CD4-positive, alpha-beta T cell treated with Interleukin-17A for 1 hour (primary cell): ENCODE results near the gene ILDR2.

Experiments
- DNase-seq: peaks from one replicate; pipeline ENCODE4 v3.0.0-alpha.2; 2020

ILDR2 gene

GRCh38 chr1:166920561-166921475 is 54.5 kb downstream of the ILDR2 start:
- no peak for DNase-seq

DNA sequence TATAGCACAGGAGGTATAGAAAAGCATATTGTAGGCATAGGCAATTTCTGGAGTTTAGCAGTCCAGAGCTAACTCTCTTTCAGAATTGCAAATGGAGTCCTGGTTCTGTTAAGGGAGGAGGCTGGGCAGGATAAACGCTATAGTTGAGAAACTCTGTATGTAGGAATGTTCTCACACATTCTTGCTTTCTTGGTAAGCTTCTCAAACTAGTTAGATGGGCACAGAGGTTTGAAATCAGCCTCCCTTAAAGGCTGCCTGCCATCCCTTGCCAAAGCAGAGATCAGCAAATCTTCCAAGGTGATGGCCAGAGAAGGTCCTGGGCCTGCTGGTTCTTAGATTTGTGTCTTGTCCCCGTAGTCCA is 56.4 kb downstream of the ILDR2 start:
- DNase-seq = no peak

DNA sequence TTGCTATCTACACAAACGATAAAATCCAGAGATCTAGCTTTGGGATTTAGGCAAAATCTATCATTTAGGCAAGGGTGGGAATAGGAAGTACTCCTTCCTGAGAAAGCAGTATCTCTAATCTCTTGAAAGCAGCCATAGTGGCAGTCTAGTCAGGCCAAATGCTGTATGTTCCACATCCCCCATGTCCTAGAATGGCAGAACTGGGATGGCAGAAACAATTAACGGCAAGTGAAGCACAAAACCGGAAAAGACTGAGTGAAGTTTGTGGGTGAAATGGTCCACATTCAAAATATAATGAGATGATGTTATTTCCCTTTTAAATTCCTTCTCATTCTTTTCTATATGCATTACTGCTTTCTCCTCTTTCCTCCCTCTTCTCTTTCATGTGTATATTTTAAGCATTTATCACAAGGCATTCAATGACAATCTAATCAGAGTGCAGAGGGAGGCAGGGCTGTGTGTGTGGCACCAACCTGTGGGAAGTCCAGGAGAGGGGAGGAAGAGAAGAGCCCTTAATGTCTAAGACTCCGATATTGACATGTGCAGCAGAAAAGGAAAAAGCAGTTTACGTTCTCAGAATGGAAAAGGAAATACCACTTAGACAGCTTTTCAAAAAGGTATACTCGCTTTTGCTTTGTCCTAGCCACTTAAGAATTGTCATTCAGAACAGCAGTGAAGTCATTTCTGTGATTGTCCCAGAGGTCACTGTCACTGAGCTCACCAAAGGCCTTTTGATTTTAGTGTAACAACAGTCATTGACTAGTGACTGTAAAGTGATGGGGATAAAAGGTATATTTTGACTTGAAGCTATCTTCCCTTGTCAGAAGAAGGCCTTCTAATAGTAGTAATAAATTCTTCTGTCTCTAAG is 57.0 kb downstream of the ILDR2 start:
- DNase-seq = no peak

DNA sequence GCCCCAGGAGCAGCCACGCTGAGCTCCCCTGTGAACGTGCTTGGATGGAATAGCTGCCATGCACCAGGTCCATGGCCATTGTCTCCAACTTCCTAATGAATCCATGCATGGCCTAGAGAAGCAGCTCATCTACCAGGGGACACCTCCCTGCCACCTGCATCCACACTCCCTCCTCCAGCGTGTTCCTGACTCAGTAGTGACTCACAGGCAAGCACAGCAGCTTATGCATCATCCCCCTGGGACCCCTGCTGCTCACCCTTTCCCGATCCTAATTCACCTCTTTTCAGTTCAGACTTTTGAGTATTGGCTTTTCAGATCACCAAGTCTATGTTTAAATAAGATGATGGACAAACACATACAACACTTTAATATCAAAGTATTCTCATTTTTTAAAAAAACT is 59.4 kb downstream of the ILDR2 start:
- DNase-seq = no peak

DNA sequence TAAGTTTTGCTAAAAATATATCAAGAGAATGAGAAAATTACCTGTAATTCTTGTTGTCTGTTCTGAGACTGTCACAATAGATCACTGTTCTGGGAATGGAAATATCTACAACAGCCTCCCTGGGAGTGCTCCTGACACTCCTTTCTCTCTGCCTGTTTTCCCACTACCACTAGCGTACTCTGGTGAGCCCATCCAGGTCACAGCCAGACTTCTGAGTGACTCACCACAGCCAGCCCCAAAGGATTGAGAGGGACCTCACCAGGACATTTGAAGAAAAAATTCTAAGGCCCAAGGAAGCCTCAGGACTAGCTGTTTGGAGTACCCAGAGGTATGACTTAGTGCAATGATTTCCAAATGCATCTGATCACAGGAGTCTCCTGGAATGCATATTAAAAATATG is 60.3 kb downstream of the ILDR2 start:
- DNase-seq = no peak

DNA sequence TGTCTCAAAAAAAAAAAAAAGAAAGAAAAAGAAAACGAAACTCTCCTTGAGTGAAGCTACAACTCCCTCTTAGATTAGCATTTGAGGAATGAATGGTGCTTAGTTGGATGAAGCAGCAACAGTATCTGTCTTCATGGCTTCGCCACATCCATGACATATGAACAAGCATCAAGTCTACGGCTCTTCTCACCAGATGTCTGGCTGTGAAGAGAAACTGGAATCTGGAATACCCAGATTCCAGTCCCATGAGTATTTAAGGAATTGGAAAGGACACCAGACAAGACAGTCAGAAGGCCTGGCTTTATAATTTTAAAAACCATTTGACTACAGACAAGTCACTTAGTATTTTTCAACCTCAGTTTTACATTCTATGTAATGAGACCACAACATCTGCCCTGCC is 61.2 kb downstream of the ILDR2 start:
- DNase-seq = no peak

DNA sequence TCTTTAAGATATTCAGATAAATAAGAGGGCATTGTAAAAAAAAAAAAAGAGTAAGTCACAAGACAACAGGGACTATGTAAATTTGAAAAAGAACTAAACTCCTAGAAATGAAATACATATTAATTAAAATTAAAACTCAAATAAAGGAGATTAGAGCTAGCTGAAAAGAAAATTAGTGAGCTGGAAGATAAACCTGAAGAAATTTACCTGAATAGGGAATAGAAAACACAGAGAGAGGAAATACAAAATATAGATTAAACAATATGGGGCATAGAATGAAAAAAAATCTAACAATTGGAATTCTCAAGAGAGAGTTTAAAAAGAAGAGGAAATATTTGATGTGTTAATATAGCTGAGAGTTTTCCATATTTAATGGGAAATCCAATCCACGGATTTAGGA is 63.7 kb downstream of the ILDR2 start:
- DNase-seq = no peak

- peak; percentile 87 for DNase-seq
Measured at GRCh38 chr1:166910396-166910994, 64.8 kb downstream of the ILDR2 start.

DNA sequence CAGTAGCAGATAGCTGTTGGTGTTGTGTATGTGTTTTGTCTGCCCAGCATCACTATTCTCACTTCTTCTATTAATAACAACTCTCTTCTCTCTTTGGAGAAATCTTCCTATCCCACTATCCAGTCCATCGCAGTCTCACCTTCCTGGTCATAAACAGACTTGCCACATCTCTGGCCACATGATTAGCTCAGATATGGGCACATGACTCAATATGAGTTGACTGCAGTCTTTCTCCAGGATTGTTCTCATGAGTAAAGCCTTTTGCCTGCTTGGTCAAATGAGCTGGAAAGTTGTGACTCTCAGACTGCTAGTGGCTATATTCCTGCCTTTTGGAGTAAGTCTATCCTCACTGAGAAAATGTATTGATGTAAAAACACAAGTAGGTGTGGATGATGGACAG is 66.4 kb downstream of the ILDR2 start:
- DNase-seq = no peak

- no peak for DNase-seq
Measured at GRCh38 chr1:166907763-166908162, 67.6 kb downstream of the ILDR2 start.

DNA sequence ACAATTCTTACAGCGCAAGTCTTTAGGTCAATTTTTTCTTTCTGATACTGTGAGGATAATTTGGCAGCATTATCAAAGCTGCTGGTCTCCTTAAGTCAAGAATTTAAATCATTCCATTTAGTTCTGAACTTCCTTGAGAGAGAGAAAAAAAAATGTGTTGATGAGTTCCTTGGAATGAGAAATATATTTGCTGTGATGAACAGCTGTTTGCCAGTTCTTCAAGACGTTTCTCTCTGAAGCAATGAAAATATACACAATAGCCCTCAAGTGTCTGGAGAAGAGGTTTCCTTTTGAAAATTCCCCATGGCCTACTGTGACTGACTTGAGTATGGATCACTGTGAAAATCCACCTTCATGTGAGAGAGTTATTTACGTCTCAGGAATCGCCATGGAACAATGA is 68.3 kb downstream of the ILDR2 start:
- no peak for DNase-seq

DNA sequence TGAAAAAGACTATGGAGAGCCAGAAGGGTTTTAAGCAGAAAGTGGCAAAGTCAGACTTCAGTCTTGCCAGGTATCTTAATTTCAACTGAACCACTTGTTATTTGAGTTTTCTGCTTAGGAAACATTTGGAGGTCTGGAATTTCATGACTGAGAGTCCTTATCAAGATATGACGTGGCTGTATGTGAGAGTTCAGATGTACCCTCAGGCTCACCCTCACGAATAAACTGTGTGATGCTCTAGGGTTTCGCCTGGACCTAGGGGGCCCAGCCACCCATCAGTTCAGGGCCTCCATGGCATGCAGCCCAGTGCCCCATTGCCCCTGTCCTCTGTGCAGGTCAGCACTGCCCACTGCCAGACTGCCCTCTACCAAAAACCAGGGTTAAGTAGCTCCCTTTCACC is 68.7 kb downstream of the ILDR2 start:
- DNase-seq = no peak

- DNase-seq = no peak
Measured at GRCh38 chr1:166905900-166906299, 69.4 kb downstream of the ILDR2 start.

GRCh38 chr1:166905136-166905535 is 70.2 kb downstream of the ILDR2 start:
- DNase-seq = no peak

- no peak for DNase-seq
Measured at GRCh38 chr1:166903232-166903631, 72.1 kb downstream of the ILDR2 start.

GRCh38 chr1:166902279-166902678 is 73.1 kb downstream of the ILDR2 start:
- DNase-seq = peak; percentile 22

DNA sequence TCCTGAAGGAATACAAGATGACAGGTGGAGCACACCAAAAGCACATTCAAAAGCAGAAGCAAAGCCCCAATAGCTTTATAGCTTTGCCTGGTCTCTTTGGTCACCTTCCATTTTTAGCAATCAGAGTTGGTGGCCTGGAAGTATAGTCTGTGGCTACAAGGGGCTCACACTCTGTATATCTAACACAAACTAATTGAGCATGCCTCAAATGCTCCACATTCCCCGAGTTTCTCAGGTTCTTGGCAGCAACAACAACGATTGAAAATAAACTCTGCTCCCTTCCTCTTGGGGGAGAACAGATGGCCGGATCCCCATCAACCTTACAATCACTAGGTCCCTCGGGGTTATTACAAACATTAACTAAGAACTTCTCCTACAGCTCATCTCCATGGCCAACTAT is 74.4 kb downstream of the ILDR2 start:
- no peak for DNase-seq

GRCh38 chr1:166899769-166900168 is 75.6 kb downstream of the ILDR2 start:
- no peak for DNase-seq

GRCh38 chr1:166895766-166896165 is 79.6 kb downstream of the ILDR2 start:
- DNase-seq = no peak

GRCh38 chr1:166889776-166890175 is 85.6 kb downstream of the ILDR2 start:
- DNase-seq = no peak

DNA sequence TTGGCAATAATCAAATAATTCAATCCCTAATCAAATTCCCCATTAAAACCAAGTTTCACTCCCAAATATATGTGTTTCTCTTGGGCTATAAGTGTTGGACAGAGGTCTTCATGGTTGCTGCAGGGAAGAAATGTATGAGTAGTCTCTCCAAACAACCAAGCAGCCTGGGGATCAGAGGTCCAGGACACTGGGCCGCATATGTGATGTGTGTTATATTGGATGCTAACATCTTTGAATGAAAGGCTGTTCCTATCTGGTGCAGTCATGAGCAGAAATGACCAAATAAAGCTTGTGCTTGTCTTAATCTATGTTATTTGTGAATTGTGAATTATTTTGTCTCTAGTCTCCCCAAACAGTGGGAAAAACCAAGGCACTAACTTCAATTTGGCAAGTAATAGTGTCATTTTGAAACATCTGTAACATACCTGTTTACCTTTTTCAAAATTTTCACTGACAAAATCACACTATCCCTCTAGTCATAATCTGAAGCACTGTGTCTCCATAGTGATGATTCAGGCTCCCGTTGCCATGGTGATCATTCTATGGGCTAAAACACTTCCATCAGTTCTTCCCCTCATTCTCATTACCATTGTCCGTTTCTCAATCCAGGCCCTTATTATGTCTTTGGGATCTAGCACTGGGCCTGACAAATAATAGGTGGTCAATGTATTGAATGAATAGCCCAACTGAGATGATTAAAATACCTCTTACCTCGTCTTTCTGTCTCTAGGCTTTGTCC is 86.8 kb downstream of the ILDR2 start:
- DNase-seq = no peak

DNA sequence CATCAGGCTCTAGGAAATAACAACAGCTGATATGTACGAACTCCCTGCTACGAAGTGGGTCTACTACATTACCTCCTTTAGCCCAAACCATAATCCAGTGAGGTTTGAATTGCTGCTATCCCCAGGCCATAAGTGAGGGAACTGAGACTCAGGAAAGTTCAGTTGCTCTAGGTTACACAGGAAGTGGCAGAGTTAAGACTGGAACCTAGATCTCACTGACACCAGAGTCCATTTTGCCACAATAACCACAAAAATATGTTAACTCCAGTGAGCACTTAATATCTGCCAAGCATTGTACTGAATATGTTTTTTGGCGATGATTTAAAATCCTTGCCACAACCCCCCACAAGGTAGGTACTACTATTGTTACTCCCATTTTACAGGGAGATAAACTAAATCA is 90.4 kb downstream of the ILDR2 start:
- no peak for DNase-seq

DNA sequence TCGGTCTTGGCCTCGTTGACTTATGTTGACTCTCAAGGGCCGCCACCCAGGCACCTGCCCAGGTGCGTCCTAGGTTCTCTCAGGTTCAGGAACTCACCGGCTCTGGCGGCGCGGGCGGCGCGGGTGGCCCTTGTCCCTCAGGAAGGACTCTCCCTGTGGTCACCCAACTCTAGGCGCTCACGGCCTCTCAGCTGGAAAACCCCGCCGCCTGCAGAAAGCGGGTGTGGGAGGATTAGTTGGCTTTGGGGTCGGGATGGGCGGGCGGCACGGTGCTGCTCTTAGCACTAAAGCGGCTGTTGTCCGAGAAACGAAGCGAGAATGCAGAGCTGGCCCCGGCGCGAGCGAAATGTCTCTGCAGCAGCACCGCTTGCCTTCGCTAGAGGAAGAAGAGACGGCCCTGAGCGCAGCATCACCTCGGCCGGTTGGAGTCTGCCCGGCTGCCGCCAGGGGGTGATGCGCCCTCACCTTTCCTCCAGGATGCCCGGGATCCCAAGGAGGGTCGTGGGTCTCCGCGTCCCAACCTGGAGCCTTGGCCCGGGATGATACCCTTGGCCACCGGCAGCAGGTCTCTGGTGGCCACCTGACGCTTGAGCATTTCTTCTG is 91.2 kb downstream of the ILDR2 start:
- DNase-seq = peak; percentile 10
